Mucosa of descending colon (tissue), 3 donors: Measurements from ENCODE around the gene HMG20A. TPM values are rescaled to one million over a fixed set of nuclear protein-coding genes. Genes with fewer than 3 reads are reported as not detected.

Source experiments
- ATAC-seq: fragments of 200-7000 bp; cut with Tn5 transposase; one replicate; pipeline ENCODE4 v1.9.1; 2020; ENCODE audit warnings: mild to moderate bottlenecking, moderate library complexity
- DNase-seq, 3 donors: peaks; one replicate each; pipeline ENCODE4 v3.0.0-alpha.2; 2020
- H3K36me3 ChIP-seq: fragments of 200-600 bp; one replicate; pipeline ENCODE4 v1.8.0; 2021; ENCODE audit warnings: low read depth, mild to moderate bottlenecking
- H3K4me1 ChIP-seq: fragments of 200-600 bp; one replicate; pipeline ENCODE4 v1.8.0; 2021; ENCODE audit warnings: low read depth, mild to moderate bottlenecking
- H3K4me3 ChIP-seq: fragments of 200-600 bp; one replicate; pipeline ENCODE4 v1.8.0; 2021; ENCODE audit warnings: mild to moderate bottlenecking
- H3K9me3 ChIP-seq: fragments of 200-600 bp; one replicate; pipeline ENCODE4 v1.8.0; 2021; ENCODE audit warnings: mild to moderate bottlenecking
- intact Hi-C, 2 donors: fragments of 100-400 bp; cut with DNase I in 1 of 2; cut with micrococcal nuclease in 1 of 2; formaldehyde crosslinking; loops; one replicate each; pipeline versions ENCODE4 v1.11.0 to v1.11.1; 2022; cut with DNase I, micrococcal nuclease
- total RNA-seq, 3 donors: library from RNA; stranded (reverse); fragmentation: NEBNext Ultra II Directional in 2 of 3; extraction: Animal tissue kit (Norgen Biotek cat#: 25700) in 2 of 3; gene quantifications; one replicate each; pipeline versions ENCODE4 v1.2.1 to v1.2.4, GENCODE V29; 2021 to 2023
- TF ChIP-seq, protein P1 (sequence below): fragments of 200-600 bp; IDR thresholded peaks from one replicate; pipeline ENCODE4 v1.8.0; 2022; ENCODE audit warnings: antibody characterized with exemption, mild to moderate bottlenecking
- donor health status: DM: no; HTN: no; CAD: no; lungs with moderate emphysema.
- donor health status: DM: no; HTN: no; CAD: no.
- donor health status: DM: no; HTN: yes; CAD: no.

HMG20A gene
- total RNA-seq, 3 donors from 2014 or later = 27.5 to 37.1 (median 34.7) TPM

DNA sequence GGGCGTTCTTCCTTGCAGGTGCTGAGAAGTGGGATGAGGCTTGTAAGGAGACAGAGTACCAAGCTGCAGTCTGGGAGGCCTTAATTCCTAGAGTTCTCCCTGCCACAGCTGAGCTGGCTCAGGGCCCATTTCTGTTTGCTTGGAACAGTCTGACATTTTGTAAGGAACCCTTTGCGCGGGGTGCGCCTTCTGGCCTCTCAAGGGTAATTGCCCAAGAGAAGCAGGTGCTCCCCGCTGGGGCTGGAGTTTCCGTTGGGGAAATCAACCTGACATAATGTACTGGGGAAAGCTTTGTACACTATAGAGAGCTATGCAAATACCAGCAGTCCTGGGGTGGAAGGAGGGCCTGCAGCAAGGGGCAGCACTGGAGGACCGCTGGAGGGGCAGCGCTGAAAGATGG lies 83.6 kb downstream of the HMG20A start:
- intact Hi-C loops = no loop called here
- Histone ChIP-seq H3K4me1 (peaks cover 21% of the 10 kb centered on the region), H3K4me3 (no peak overlapping the region), H3K9me3 (no peaks in the 10 kb centered on the region), H3K36me3 (no peaks in the 10 kb centered on the region)
- ATAC-seq (peak; percentile 34), DNase-seq (peak; percentile 38 to 70 (median 51))
- TF ChIP-seq, protein P1, sequence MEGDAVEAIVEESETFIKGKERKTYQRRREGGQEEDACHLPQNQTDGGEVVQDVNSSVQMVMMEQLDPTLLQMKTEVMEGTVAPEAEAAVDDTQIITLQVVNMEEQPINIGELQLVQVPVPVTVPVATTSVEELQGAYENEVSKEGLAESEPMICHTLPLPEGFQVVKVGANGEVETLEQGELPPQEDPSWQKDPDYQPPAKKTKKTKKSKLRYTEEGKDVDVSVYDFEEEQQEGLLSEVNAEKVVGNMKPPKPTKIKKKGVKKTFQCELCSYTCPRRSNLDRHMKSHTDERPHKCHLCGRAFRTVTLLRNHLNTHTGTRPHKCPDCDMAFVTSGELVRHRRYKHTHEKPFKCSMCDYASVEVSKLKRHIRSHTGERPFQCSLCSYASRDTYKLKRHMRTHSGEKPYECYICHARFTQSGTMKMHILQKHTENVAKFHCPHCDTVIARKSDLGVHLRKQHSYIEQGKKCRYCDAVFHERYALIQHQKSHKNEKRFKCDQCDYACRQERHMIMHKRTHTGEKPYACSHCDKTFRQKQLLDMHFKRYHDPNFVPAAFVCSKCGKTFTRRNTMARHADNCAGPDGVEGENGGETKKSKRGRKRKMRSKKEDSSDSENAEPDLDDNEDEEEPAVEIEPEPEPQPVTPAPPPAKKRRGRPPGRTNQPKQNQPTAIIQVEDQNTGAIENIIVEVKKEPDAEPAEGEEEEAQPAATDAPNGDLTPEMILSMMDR = no peak

DNA sequence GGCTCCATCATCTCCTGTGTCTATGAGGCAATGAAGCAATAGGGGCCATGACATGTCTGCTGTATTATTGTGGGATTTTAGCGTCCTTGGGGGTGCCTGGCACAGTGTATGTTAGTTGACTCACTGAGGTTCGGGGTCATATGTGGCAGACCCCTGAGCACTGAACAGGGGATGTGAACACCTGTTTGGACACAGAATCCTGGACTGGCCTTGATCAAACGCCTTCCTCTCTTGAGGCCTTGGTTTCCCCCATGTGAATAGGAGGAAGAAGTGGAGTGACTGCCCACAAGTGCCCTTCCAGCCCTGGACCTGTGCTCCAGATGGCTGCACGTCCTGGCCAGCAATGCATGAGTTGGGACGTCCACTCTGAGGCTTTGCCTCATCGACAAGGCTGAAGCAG lies 84.2 kb downstream of the HMG20A start:
- peaks cover 21% of the 10 kb centered on the region for H3K4me1 ChIP-seq
- ATAC-seq (no peak), DNase-seq (no peak)
- no peaks in the 10 kb centered on the region for H3K9me3 ChIP-seq
- H3K36me3 ChIP-seq = no peaks in the 10 kb centered on the region
- no peak overlapping the region for H3K4me3 ChIP-seq
- TF ChIP-seq, protein P1 = no peak
- intact Hi-C loops = no loop called here

DNA sequence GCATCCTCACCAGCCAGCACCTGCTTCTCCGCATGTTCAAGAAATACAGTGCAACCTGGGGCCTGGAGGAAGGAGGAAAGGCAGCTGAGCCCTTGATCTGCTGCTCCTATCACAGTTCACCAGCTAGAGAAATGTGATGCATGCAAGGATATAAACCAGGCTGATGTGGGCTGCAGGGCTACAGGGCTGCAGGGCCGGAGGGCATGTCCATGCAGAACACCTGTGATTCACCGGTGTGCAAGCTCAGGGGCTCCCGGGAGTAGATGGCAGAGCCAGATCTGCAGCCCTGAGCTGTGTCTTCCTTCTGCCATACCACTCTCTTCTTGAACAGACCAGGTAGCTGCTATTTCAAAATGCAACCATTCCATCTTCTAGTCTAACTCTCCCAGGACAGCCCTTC lies 84.9 kb downstream of the HMG20A start:
- intact Hi-C loops = no loop called here
- TF ChIP-seq, protein P1 = no peak
- H3K4me3 ChIP-seq = no peak overlapping the region
- DNase-seq (no peak), ATAC-seq (no peak)
- H3K9me3 ChIP-seq = no peaks in the 10 kb centered on the region
- H3K36me3 ChIP-seq = no peaks in the 10 kb centered on the region
- peaks cover 21% of the 10 kb centered on the region for H3K4me1 ChIP-seq

DNA sequence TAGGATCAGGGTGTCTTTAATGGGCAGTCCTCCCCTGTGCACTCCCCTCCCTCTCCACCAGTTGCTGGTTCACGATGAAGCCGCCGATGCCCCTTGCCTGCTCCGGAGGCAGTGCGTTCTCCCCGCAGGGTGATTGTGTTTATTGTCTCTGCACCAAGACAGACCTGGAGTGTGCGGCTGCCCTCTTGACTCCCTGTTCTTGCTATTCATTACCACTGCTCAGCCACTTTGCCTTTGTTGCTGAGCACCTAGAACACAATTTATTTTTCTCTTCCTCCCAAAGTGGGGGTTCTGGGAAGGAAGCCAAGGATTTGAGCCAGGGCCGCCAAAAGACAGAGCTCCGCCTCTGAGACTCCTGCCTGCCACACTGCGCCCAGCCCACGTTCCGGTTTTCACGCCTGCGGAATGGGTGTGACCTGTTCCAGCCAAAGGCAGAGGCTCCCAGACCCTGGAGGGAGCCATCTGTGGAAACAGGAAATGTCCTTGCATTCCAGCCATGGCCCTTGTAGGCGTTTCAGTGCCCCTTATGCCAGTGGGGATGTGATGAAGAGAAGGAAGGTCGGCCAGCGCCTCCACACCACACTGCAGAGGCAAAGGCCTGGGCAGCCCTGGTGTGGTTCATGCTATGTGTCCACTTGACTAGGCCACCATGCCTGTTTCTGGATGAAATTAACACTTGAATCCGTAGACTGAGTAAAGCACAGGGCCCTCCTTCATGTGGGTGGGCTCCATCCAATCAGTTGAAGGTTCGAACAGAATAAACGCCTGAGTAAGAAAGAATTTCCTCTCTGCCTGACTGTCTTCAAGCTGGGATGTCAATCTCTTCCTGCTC lies 85.8 kb downstream of the HMG20A start:
- Histone ChIP-seq H3K9me3 (no peaks in the 10 kb centered on the region), H3K4me3 (no peak overlapping the region), H3K36me3 (no peaks in the 10 kb centered on the region), H3K4me1 (peaks cover 21% of the 10 kb centered on the region)
- TF ChIP-seq, protein P1 = no peak
- intact Hi-C loops = no loop called here
- DNase-seq (peak; percentile 57 to 84 (median 76)), ATAC-seq (peak; percentile 73)

DNA sequence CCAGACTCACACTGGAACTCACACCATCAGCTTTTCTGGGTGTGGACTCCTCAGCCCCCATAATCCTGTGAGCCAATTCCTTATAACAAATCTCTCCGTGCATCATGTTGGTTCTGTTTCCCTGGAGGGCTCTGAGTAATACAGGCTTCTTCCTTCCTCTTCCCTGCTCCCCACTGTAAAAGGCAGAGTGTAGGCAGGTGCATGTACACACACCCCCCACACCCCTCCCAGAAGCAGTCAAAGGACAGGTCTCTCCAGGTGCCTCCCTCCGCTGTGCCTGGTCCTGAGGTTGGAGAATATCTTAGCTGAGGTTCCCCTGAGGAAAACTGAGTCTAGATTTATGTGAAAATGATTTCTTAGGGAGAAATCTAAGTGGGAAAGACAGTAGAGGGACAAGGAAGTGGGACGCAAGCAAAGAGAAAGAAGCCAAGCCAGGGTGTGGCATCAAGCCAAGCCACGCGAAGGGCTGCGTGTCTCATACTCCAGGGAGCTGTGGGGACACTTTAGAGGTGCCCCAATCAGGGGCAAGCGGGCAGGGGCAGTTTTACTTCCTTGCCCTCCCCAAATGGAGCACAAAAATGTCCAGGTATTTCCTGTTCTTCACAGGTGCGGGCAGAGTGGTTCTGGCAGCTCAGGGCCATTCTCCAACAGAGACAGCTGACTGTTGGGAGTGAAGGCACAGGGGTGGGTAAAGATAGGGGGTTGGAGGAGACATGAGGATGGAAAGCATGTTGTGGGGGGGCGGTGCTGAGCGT lies 86.6 kb downstream of the HMG20A start:
- intact Hi-C loops = no loop called here
- H3K4me1 ChIP-seq = peaks cover 21% of the 10 kb centered on the region
- DNase-seq = peak; percentile 69 to 76 (median 76)
- no peaks in the 10 kb centered on the region for H3K9me3 ChIP-seq
- H3K36me3 ChIP-seq = no peaks in the 10 kb centered on the region
- H3K4me3 ChIP-seq = no peak overlapping the region
- ATAC-seq = peak; percentile 75
- TF ChIP-seq, protein P1 = no peak
